ENCODE measurements around the gene RUNX2. TPM values are rescaled to one million over a fixed set of nuclear protein-coding genes. Genes with fewer than 3 reads are reported as not detected.

RUNX2 gene
- total RNA-seq, 1 donor from 2014 or later = 3.7 TPM

DNA sequence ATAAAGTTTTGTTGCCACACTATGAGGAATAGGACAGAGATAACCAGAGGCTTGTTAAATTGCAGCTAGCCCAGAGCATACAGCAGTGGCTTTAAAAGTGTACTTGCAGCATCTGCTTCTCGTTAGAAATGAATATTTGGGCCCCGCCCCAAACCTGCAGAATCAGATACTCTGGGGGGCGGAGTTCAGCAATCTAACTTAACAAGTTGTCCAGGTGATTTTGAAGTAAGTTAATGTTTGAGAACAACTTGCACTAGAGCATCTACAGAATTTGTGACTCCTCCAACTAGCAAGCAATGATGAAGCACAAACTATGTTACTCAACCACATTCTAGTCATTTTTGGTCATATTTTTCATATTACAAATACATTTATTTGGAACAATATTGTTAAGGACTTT, 60.2 kb downstream of the RUNX2 start:
- Histone ChIP-seq H3K4me1 (no peaks in the 10 kb centered on the region), H3K4me3 (no peak overlapping the region), H3K27ac (no peak overlapping the region), H3K27me3 (ENCODE audit: low read depth) (no peaks in the 10 kb centered on the region), H3K9me3 (no peaks in the 10 kb centered on the region), H3K36me3 (no peaks in the 10 kb centered on the region)
- peak in 1 of 2 donors; percentile 63 for ATAC-seq
- intact Hi-C loops (cut with DNase I) = no loop called here
- TF ChIP-seq, protein P1, sequence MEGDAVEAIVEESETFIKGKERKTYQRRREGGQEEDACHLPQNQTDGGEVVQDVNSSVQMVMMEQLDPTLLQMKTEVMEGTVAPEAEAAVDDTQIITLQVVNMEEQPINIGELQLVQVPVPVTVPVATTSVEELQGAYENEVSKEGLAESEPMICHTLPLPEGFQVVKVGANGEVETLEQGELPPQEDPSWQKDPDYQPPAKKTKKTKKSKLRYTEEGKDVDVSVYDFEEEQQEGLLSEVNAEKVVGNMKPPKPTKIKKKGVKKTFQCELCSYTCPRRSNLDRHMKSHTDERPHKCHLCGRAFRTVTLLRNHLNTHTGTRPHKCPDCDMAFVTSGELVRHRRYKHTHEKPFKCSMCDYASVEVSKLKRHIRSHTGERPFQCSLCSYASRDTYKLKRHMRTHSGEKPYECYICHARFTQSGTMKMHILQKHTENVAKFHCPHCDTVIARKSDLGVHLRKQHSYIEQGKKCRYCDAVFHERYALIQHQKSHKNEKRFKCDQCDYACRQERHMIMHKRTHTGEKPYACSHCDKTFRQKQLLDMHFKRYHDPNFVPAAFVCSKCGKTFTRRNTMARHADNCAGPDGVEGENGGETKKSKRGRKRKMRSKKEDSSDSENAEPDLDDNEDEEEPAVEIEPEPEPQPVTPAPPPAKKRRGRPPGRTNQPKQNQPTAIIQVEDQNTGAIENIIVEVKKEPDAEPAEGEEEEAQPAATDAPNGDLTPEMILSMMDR (IDR thresholded peaks at IDR 0.05) = no peak
- DNase-seq = no peak

GRCh38 chr6:45394586-45395095, 66.5 kb downstream of the RUNX2 start:
- Histone ChIP-seq H3K36me3 (no peaks in the 10 kb centered on the region), H3K4me3 (no peak overlapping the region), H3K27me3 (ENCODE audit: low read depth) (no peaks in the 10 kb centered on the region), H3K9me3 (no peaks in the 10 kb centered on the region), H3K27ac (no peak overlapping the region), H3K4me1 (no peaks in the 10 kb centered on the region)
- ATAC-seq (no peak), DNase-seq (no peak)
- intact Hi-C loops (cut with DNase I) = no loop called here
- TF ChIP-seq, protein P1 (IDR thresholded peaks at IDR 0.05) = no peak

DNA sequence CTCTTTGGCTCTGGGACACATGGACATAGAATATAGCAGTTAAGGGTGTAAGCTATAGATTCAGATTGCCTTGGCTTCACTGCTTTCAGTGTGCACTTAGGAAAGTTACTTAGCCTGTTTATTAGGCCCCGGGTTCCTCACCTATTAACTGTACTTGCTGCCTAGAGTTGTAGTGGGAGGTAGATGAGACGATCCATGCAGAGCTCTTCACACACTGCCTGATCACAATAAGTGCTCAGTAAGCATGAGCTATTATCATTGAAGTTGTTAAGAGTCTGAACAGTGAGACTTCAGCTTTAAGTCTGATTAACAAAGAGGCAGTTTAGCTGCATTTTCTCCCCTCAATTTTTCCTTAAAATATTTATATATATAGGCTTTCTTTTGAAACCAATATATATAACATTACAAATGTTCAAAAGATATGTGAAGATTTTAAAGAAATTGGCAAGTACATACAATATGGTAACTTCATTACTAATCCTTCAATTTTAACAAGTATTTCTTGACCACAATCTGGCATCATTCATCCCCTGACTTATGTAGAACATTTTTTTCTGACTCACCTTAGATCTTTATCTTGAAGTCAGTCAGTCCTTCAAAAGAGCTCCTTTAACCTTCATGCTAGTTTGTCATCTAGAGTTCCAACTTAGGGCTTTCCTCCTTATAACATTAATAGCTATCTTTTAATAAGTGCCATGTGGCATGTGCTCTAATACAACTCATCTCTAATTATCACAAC, 70.1 kb downstream of the RUNX2 start:
- no peaks in the 10 kb centered on the region for H3K9me3 ChIP-seq
- no peaks in the 10 kb centered on the region for H3K27me3 ChIP-seq (ENCODE audit: low read depth)
- DNase-seq (no peak), ATAC-seq (no peak)
- no peak overlapping the region for H3K4me3 ChIP-seq
- no peaks in the 10 kb centered on the region for H3K36me3 ChIP-seq
- intact Hi-C loops (cut with DNase I) = no loop called here
- H3K27ac ChIP-seq = no peak overlapping the region
- H3K4me1 ChIP-seq = no peaks in the 10 kb centered on the region
- TF ChIP-seq, protein P1 (IDR thresholded peaks at IDR 0.05) = no peak

- DNase-seq = no peak
- Histone ChIP-seq H3K27ac (no peak overlapping the region), H3K4me3 (no peak overlapping the region), H3K4me1 (no peaks in the 10 kb centered on the region), H3K9me3 (no peaks in the 10 kb centered on the region), H3K36me3 (no peaks in the 10 kb centered on the region), H3K27me3 (ENCODE audit: low read depth) (no peaks in the 10 kb centered on the region)
- intact Hi-C loops (cut with DNase I) = no loop called here
- no peak for ATAC-seq
- TF ChIP-seq, protein P1 (IDR thresholded peaks at IDR 0.05) = no peak
Observed at GRCh38 chr6:45400021-45400420, 71.9 kb downstream of the RUNX2 start.

DNA sequence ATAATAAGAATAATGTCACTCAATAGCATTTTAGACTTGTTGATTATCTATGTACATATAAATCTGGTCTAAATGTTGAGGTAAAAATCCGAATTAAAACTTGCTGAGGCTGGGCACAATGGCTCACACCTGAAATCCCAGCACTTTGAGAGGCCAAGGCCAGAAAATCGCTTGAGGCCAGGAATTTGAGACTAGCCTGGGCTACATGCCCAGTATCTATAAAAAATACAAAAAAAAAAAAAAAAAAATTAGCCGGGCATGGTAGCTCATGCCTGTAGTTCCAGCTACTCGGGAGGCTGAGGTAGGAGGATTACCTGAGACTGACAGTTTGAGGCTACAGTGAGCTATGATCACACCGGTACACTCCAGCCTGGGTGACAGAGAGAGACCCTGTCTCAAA, 83.8 kb downstream of the RUNX2 start:
- Histone ChIP-seq H3K4me3 (no peak overlapping the region), H3K36me3 (no peaks in the 10 kb centered on the region), H3K27me3 (ENCODE audit: low read depth) (peaks cover 12% of the 10 kb centered on the region), H3K4me1 (no peaks in the 10 kb centered on the region), H3K27ac (no peak overlapping the region), H3K9me3 (no peaks in the 10 kb centered on the region)
- ATAC-seq (no peak), DNase-seq (no peak)
- TF ChIP-seq, protein P1 (IDR thresholded peaks at IDR 0.05) = no peak
- intact Hi-C loops (cut with DNase I) = no loop called here

Measured in lower lobe of right lung (tissue), 2 donors.